HG02885 (cell line): ENCODE data around the gene TUBB6.

Experiments
- ATAC-seq: cut with Tn5 transposase; IDR thresholded peaks from one replicate; pipeline ENCODE4 v1.9.1; 2021; ENCODE audit warnings: mild to moderate bottlenecking; ENCODE audit not compliant: unreplicated experiment, poor library complexity

The TUBB6 gene

DNA sequence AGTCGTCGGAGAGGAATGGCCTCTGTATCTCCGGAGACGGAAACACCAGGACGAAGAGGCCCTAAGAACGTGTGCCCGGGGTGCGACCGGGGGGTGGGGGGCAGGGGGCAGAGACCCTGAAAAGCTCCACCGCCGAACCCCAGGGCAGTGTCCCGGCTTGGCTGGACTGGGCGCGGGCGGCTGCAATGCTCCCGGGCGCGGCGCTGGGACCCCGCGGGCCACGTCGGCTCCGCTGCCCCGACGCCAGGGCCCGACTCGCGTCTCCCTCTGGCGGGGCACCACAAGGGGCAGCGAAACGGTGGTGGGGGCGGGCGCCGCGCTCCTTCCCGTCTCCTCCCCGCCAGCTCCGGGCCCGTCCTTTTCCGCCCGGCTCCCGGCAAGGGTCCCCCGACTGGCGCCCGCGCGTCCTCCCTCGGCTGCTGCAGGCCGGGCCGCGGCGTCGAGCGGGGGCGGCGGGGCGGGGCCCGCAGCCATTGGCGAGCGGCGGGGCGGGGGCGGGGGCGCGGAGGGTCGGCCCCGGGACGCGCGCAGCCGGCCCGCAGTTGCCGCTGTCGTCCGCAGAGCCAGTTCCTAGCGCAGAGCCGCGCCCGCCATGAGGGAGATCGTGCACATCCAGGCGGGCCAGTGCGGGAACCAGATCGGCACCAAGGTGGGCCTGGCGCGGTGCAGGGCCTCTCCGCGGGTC, at the start of gene TUBB6:
Gene TUBB6 (plus strand): TSS at position 541 of the 685 bp plus-strand sequence. CDS start 52 bp downstream, at position 593.
- ATAC-seq: peak; percentile 67

DNA sequence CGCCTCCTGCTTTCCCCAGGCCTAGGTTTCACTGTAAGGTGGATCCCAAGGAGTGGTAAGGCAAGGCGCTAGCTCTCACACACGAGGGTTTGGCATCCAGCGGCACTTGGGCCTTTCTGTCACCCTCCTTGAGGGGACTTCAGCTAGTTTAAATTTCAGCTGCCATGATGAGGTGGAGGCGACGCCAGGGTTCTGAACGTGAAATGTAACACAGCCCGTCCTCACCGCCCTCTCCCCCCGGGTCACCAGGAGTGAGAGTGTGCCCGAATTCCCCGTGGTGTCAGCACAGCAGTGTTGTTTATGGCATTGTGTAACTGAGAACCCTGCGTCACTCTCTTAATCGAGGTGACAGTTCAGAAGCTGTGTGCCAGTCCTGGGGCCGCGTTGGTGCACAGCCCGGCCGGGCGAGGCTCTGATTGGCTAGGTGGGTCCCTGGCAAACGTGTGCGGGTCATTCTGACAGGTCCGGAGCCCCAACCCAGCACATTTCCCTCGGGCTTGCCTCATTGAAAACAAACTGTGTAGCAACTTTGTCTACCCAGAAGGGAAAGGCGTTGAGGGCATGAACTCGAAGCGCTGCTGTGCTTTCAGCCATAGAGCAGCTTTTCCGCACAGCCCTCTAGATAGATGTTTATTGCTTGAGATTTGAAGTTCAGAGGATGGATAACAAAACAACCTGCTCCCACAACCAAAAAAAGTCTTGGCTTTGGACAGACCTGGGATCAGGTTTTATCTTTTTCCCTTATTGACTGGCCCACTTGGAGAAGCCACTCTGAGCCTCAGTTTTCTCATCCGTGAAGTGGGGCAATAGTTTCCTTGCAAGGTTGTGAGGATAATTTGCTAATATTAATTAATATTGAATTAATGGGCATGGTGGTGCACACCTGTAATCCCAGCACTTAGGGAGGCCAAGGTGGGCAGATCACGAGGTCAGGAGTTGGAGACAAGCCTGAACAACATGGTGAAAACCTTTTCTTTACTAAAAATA, 49.0 kb upstream of the TUBB6 start:
- ATAC-seq: no peak

DNA sequence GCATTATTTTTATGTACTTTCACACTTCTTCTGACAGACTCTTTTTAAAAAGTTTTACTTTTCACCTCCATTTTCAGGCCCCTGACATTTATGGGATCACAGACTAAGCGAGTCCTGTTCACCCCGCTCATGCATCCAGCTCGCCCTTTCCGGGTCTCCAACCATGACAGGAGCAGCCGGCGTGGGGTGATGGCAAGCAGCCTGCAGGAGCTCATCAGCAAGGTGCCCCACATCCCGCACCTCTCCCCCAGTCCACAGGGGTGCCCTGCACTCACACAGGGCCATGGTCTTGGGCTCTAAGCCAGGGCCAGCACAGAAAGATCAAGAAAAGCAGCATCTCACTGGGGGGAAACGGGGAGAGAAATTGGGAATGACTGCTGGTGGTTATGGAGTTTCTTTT, 45.3 kb upstream of the TUBB6 start:
- no peak for ATAC-seq

DNA sequence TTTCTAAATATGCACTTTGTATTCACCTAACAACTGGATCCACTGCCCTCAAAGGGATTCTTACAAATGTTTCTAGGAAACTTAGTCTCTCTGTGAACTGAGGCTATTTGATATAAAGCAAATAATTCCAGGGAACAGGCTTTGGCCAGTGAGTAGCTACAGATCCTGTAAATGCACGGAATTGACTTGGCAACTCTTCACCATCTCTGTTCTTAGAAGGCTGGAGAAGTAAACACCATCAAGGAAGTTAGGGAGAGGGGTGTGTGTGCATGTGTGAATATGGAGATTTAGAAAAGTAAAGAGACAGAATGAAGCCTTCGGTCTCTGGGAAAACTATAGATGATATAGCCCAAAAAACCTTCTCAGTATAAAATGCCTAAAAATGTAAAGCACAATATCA, 43.2 kb upstream of the TUBB6 start:
- no peak for ATAC-seq

DNA sequence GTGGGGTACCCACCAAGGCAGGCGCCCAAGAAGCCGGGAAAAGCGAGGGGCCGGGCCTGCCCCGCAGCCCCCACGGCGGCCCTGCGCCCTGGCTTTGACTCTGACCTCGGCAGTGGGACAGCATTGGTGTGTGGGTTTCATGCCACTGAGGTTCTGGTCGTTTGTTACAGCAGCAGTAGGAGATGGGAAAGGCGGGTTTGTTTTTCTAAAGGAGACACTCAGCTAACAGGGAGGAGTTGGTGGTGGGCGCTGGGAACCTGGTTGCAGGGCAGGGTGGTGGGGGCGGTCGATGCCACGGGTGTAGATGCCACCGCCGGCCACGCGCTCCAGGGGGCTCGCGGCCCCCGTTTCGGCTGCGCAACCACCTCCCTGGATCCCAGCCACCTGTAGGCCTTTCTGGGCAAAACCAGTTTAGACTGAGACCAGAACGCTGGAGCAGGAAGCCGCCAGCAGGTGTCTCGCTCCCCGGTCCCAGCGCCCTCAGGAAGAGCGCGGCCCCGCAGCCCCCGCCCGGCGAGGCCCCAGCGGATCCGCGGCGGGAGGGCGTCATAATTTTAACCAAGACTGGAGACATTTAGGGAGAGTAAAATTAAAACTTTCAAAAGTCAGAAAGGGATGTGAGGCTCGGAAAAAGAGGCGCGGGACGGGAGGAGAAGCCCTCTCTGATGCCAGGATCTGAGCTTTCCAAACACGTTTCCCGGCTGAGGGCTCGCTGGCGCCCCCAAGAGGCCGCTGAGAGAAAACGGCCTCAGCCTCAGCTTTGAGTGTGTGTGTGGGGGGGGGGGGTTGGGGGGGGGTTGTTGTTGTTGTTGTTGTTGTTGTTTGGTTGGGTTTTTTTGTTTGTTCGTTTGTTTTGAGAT, 36.4 kb upstream of the TUBB6 start:
- ATAC-seq: peak; percentile 91

DNA sequence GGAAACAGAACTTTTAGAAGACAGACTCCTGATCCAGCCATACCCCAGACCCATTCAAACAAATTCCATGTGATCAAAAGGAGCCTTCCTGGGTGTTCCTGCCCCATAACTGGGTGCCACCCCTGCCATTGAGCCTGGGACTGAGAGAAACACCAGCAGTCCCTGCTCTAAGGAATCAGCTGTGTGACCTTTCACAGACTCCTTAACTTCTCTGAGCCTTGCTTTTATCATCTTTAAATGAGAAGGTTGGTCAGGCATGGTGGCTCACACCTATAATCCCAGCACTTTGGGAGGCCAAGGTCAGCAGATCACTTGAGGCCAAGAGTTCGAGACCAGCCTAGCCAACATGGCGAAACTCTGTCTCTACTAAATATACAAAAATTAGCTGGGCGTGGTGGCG, 33.2 kb upstream of the TUBB6 start:
- no peak for ATAC-seq

DNA sequence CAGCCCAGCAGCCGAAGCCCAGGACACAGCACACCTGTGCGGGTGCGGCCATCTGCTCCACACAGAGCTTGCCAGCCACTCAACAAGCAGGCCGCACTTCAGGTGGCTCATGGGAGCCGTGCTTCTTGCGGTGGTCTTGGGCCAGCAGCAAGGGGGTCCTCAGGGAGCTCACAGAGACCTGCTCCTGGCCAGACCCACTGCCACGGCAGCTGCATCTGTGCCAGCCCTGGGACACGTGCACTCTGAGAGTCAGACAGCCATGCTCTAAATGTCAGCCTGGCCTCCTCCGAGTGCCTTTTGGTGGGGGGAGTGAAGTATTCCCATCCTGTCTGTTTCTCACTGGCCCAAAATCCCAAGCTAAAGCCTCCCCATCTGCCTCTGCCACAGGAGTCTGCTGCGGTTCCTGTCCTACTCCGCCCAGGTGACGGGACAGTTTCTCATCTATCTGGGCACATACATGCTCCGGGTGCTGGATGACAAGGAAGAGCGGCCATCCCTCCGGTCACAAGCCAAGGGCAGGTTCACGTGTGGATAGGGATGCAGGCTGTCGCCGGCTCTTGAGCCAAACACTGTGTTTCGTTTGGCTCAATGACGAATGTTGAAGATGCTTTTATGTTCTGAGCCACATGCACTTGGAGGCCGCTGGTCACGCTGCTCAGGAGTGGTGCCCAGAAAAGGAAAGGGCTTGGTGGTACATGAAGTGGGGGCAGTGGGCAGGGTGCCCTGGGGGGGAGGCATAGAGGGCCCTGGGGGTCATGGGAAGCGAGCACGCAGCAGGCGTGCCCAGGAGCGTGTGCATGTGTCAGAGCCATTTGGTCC, 31.1 kb upstream of the TUBB6 start:
- ATAC-seq: no peak

DNA sequence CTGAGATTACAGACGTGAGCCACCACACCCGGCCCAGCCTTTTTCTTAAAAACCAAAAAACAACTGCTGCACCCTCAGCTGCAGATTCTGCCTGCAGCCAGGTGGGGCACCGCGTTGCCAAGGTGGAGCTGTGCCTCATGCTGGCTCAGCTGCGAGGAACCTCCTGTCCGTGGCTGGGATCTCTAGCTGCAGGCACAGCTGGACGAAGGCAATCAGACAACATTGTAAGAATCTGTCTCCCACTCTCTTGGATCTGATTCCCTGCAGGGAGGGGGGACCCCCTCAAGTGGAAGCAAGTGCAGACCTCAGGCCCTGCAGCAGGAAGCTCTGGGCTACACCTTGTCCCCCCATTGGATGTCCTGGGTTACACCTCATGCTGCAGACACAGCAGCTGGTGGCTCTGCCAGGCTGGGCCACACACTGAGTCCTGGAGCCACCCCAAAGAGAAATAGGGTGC, 29.8 kb upstream of the TUBB6 start:
- no peak for ATAC-seq

DNA sequence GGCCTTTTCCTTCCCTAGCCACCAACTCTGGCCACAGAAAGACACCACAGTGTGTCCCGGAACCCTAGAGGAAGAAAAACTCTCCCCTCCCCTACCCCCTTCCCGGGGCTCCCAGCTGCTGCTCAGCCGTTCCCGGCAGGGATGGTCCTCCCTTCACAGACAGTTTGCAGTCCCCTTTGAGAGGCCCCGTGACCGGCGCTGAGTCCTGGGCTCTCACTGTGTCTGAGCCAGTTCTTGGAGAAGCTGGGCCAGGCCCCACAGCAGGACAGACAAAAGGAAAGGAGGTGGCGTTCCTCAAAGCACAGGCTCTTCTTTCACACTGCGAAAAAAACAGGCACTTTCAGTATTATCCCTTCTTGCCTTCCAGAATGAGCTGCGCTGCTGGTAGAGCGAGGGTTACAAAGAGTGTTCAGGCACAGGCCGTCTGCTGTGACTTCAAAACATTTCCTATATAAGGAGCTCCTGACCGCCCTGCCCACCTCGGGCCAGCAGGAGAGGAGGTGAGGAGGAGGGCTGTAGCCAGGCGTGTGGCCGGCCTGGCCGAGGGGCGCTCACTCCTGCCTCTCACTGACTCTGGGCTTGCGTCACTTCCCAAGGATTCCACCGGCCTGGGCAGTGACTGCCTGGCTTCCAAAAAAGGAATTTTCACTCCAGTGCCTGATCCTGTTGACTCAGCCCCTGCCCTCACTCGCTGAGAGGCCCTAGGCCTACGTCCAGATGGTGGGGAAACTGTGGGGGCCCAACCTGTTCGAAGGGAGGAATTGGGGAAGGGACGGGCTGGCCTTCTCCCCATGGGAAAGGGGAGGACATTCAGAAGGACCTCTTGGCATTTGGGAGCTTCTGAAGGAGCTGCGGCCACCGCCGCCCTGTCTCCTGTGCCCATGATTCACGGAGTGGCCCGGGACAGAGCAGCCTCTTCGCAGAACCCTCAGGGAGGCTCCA, 29.0 kb upstream of the TUBB6 start:
- no peak for ATAC-seq

DNA sequence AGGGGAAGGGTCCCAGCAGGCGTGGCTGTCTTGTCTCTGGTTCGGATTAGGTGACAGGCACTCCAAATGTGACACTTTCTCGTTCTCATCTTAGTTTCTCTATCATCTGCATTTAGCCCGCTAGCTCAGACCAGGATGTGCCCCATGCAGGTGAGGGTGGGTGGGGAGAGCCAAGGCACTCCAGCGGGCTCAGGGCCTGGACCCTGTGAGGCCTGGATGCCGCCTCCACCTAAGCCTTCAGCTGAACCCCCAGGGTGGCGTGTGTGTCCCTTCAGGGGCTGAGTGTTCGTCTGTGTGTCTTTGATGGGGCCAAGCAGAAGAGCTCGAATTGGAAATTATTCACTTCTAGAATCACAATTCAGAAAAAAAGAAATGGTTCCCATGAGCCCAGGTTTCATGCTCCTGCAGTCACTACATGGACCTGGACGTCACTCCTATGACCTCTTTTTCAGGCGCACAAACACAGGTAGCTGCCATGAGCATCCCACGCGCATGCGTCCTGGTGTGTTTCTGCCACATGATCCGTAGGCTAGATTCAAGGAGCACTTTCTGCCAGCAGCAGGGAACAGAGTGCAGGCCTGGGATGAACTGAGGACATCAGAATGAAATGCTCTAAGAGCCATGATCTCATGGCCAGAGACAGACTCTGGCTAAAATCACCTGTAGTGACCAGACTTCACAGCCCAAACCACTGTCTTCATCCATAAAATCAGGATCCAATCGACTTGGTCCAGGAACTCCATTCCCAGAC, 28.1 kb upstream of the TUBB6 start:
- no peak for ATAC-seq

DNA sequence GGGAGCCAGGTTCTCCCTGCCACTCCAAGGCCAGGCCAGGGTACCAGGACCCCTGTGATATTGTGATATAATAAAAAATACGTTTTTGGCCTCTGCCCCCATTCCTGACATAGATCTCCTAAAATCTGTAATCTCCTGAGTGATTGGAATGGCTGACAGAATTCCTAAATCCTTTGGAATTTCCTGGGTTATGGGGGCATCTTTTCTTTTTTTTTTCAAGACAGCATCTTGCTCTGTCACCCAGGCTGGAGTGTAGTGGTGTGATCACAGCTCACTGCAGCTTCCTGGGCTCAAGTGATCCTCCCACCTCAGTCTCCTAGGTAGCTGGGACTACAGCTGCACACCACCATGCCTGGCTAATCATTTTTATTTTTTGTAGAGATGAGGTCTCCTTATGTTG, 26.2 kb upstream of the TUBB6 start:
- ATAC-seq: no peak

DNA sequence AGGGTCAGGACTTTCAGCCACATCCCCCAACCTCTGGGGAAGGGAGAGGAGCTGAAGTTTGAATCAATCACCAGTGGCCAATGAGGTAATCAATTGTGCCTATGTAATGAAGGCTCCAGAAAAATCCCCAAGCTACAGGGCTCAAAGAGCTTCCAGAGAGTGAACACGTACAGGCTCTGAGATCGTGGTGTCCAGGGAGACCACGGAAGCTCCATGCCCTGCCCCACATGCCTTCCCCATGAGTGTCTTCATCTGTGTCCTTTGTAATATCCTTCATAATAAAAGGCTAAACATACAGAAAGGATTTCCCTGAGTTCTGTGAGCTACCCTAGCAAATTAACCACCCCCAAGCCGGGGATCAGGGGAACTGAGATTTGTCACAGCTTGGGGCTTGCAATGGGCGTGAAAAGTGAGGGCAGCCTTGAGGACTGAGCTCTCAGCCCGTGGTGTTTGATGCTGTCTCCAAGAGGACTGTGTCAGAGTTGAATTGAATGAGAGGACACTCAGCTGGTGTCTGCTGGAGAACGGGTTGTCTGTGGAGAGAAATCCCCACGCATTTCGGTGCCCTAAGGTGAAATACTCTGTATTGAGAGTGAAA, 25.5 kb upstream of the TUBB6 start:
- no peak for ATAC-seq

DNA sequence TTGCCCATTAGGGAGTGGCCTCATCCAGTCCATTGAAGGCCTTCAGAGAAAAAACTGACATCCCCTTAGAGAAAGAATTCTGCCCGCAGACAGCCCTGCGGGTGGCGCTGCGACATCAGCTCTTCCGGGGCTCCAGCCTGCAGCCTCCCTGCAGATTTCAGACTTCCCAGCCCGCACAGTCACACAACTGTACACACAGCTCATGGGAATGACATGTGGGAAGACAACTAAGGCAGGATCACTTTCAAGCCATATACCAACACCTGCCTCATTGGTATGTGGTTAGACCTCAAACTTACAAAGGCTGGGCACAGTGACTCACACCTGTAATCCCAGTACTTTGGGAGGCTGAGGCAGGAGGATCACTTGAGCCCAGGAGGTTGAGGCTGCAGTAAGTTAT, 24.8 kb upstream of the TUBB6 start:
- ATAC-seq: no peak

DNA sequence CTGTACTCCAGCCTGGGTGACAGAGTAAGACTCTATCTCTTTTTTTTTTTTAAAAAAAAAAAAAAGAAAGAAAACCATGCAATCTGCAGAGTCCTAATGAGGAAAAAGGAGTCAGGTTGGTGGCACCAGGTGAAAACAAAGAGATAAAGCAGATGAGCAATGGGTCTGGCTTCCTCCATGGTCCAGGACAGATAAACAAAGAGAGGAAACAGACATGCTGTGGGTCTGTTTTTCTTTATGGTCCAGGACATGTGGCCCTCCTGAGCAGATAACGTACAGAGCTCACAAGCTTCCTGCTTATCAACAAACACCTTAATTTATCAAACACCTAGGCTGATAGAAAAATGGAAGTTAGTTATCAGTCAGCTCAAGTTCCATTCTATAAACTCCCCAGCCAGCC, 24.4 kb upstream of the TUBB6 start:
- no peak for ATAC-seq

DNA sequence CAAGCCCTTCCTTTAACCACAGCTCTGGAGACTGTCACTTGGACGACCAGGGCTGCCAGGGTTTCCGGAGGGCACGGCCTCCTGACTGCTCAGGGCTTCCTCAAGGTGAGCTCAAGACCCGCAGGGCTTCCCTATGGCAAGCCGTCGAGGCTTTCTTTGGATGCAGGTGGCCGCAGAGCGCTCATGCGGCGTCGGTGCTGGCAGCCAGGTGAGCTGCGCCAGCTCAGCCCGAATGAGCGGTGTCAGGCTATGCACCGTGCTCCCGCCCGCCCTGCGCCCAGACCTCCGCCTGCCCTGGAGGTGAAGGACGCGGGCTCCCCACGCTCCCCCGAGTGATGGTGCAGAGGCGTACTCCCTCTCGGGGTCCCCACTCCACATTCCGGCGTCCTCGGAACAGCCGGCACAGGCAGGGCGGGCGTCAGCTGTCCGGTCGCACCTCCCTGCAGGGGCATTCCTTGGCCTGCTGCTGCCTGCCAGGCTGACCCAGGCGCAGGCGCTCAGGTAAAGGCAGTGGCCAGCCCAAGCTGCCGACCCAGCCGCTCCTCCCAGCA, 20.8 kb upstream of the TUBB6 start:
- ATAC-seq: no peak

DNA sequence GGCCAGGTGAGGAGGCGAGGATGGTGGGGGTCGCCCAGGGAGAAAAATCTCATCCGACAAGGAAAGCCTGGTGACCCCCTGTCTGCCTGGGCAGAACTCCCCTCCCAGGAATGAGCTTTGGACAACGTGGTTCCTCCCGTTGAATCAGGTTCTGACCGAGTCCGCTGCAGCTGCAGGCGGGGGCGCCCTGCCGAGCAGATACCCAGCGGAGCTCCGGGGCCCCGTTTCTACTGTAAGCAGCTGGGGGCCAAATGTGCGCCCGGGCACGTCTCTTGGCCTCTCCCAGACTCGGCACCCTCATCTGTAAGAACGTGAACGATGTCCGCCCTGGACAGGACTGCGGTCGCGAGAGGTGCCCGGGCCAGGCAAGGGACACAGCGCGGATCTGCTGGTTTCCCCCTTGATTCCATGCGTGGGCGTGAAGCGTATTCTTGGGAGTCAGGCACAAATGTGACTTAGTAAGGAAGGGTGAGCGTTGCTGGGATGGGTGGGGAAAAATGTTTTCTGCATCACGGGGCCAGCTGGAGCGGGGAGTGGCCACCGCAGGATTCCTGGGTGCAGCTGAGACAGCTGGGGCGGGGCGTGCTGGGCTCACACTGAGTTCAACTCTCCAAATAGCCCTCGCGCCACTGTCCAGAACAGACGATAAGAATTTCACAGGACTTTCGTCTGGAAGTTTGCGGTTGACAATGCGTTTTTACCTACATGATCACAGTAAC, 20.2 kb upstream of the TUBB6 start:
- ATAC-seq: no peak

DNA sequence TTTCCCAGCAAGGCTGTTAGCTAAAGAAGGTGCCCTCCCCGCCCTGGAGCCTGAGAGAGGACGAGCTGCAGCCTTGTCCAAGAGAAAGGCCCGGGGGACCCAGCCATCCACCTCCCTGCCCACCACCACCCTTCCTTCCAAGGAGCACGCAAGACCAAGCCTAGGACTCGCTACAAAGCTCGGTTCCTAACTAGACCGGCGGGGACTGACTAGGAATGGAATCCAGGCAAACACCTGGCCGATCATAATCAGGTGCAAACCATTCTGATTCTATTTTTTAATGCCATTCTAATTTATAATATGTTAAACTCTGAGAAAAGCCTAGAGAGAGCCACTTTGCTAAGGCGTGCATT, 19.7 kb upstream of the TUBB6 start:
- ATAC-seq: no peak
